Tongue (tissue), 2 donors: ENCODE results near the gene TMEM205. TPM values are rescaled to one million over a fixed set of nuclear protein-coding genes. Genes with fewer than 3 reads are reported as not detected.

Experiments
- DNase-seq: peaks from one replicate; pipeline ENCODE4 v3.0.0-alpha.2; 2015
- total RNA-seq: library from RNA; depleted of rRNA; stranded (reverse); fragments of >200 nt; gene quantifications from one replicate; pipeline ENCODE4 v1.2.3, GENCODE V29; 2014

Gene TMEM205
- total RNA-seq, 1 donor from 2014 or later: 98.4 TPM

GRCh38 chr19:11299946-11300810 lies 45.9 kb downstream of the TMEM205 start:
- no peak for DNase-seq

GRCh38 chr19:11296264-11296663 lies 49.8 kb downstream of the TMEM205 start:
- DNase-seq: no peak

- no peak for DNase-seq
These were observed 50.3 kb downstream of the TMEM205 start, which contains the start of gene TSPAN16 for GRCh38 chr19:11295665-11296245. Gene TSPAN16, plus strand, starts transcription at chr19:11296160. Its CDS starts 138 bp downstream, at chr19:11296298.

- no peak for DNase-seq
These were observed 50.9 kb downstream of the TMEM205 start for GRCh38 chr19:11295180-11295579.

GRCh38 chr19:11293433-11294389 lies 52.4 kb downstream of the TMEM205 start:
- peak; percentile 95 for DNase-seq

Other genes with a start within 250 kb of the TMEM205 start
- 12.3 TPM for gene SPC24, start 190.5 kb downstream of the TMEM205 start, total RNA-seq
- 236 TPM for gene KANK2, start 148.7 kb downstream of the TMEM205 start, total RNA-seq
- gene ANGPTL8, start 106.6 kb downstream of the TMEM205 start, total RNA-seq: not detected
- gene DOCK6, start 83.7 kb downstream of the TMEM205 start, total RNA-seq: 23.2 TPM
- gene TSPAN16, start 50.1 kb downstream of the TMEM205 start, total RNA-seq: not detected
- gene RAB3D, start 6.6 kb downstream of the TMEM205 start, total RNA-seq: 19.2 TPM
- gene CCDC159, start 251 bp upstream of the TMEM205 start, total RNA-seq: 7.4 TPM
- 20.3 TPM for gene PLPPR2, start 9.2 kb upstream of the TMEM205 start, total RNA-seq
- 0.82 TPM for gene SWSAP1, start 28.4 kb upstream of the TMEM205 start, total RNA-seq
- gene EPOR, start 38.0 kb upstream of the TMEM205 start, total RNA-seq: 3.0 TPM
- gene RGL3, start 73.0 kb upstream of the TMEM205 start, total RNA-seq: 0.10 TPM
- not detected for gene ODAD3, start 88.9 kb upstream of the TMEM205 start, total RNA-seq
- 86.7 TPM for gene PRKCSH, start 89.4 kb upstream of the TMEM205 start, total RNA-seq
- gene ELAVL3, start 134.8 kb upstream of the TMEM205 start, total RNA-seq: 0.31 TPM
- 4.2 TPM for gene ZNF653, start 159.6 kb upstream of the TMEM205 start, total RNA-seq
- 56.6 TPM for gene ECSIT, start 182.9 kb upstream of the TMEM205 start, total RNA-seq
- gene CNN1, start 192.6 kb upstream of the TMEM205 start, total RNA-seq: 53.1 TPM
- gene ELOF1, start 213.0 kb upstream of the TMEM205 start, total RNA-seq: 9.4 TPM
- 2.5 TPM for gene ACP5, start 231.4 kb upstream of the TMEM205 start, total RNA-seq